Measurements from ENCODE around the gene MAML2. TPM values are rescaled to one million over a fixed set of nuclear protein-coding genes. Genes with fewer than 3 reads are reported as not detected.

Gene MAML2
- total and polyA plus RNA-seq, 2 experiments from 2014 or later: 4.7 to 15.3 TPM

GRCh38 chr11:96197103-96197502 is 145.9 kb downstream of the MAML2 start:
- WGBS (ENCODE audit: low lambda C conversion rate, missing lambda C conversion rate): 74% methylated on average over 1 of the region's 1 CpG
- Histone ChIP-seq H2AFZ (no peak overlapping the region), H3K27ac (no peak overlapping the region), H3K79me2 (peaks cover 34% of the 10 kb centered on the region), H3K9me3 (ENCODE audit: low read depth) (no peaks in the 10 kb centered on the region), H3K9me2 (replicated peaks; ENCODE audit: insufficient read depth) (no peaks in the 10 kb centered on the region), H3K27me3 (no peaks in the 10 kb centered on the region), H3K36me3 (replicated peaks; ENCODE audit: insufficient read depth, low read depth) (no peaks in the 10 kb centered on the region), H3K4me3 (no peak overlapping the region), H3K4me2 (no peak overlapping the region), H3K4me1 (ENCODE audit: insufficient read depth) (peaks cover 24% of the 10 kb centered on the region), H4K20me1 (ENCODE audit: insufficient read depth, poor library complexity, severe bottlenecking) (no peaks in the 10 kb centered on the region)
- no peak for DNase-seq (ENCODE audit: low spot score)
- TF ChIP-seq EZH2 (IDR thresholded peaks at IDR 0.05; ENCODE audit: borderline replicate concordance) (no peak), EZH2phosphoT487 (IDR thresholded peaks at IDR 0.05; ENCODE audit: low read depth, severe bottlenecking, unreplicated experiment) (no peak), CTCF (IDR thresholded peaks at IDR 0.05; ENCODE audit: poor library complexity) (no peak)

GRCh38 chr11:96196181-96196662 is 146.8 kb downstream of the MAML2 start:
- Histone ChIP-seq H3K4me1 (ENCODE audit: insufficient read depth) (peaks cover 24% of the 10 kb centered on the region), H3K9me3 (ENCODE audit: low read depth) (no peaks in the 10 kb centered on the region), H3K27me3 (no peaks in the 10 kb centered on the region), H3K36me3 (replicated peaks; ENCODE audit: insufficient read depth, low read depth) (no peaks in the 10 kb centered on the region), H4K20me1 (ENCODE audit: insufficient read depth, poor library complexity, severe bottlenecking) (no peaks in the 10 kb centered on the region), H3K4me3 (no peak overlapping the region), H3K27ac (no peak overlapping the region), H3K9me2 (replicated peaks; ENCODE audit: insufficient read depth) (no peaks in the 10 kb centered on the region), H2AFZ (no peak overlapping the region), H3K79me2 (peaks cover 34% of the 10 kb centered on the region), H3K4me2 (peak overlapping the region; percentile 5)
- 56% methylated on average over 7 of the region's 7 CpGs for WGBS (ENCODE audit: low lambda C conversion rate, missing lambda C conversion rate)
- no peak for TF ChIP-seq EZH2 (IDR thresholded peaks at IDR 0.05; ENCODE audit: borderline replicate concordance)
- no peak for TF ChIP-seq CTCF (IDR thresholded peaks at IDR 0.05; ENCODE audit: poor library complexity)
- TF ChIP-seq EZH2phosphoT487 (IDR thresholded peaks at IDR 0.05; ENCODE audit: low read depth, severe bottlenecking, unreplicated experiment): no peak
- DNase-seq (ENCODE audit: low spot score): no peak

GRCh38 chr11:96195671-96196070 is 147.3 kb downstream of the MAML2 start:
- Histone ChIP-seq H3K79me2 (peaks cover 36% of the 10 kb centered on the region), H3K4me1 (ENCODE audit: insufficient read depth) (peaks cover 21% of the 10 kb centered on the region)
- 76% methylated on average over 3 of the region's 3 CpGs for WGBS (ENCODE audit: low lambda C conversion rate, missing lambda C conversion rate)

More at GRCh38 chr11:96195671-96196070, 147.3 kb downstream of the MAML2 start:
- H2AFZ ChIP-seq: no peak overlapping the region
- peak overlapping the region; percentile 5 for H3K4me2 ChIP-seq
- H3K4me3 ChIP-seq: no peak overlapping the region
- no peaks in the 10 kb centered on the region for H3K27me3 ChIP-seq
- H4K20me1 ChIP-seq (ENCODE audit: insufficient read depth, poor library complexity, severe bottlenecking): no peaks in the 10 kb centered on the region
- TF ChIP-seq CTCF (IDR thresholded peaks at IDR 0.05; ENCODE audit: poor library complexity): no peak
- no peak for TF ChIP-seq EZH2phosphoT487 (IDR thresholded peaks at IDR 0.05; ENCODE audit: low read depth, severe bottlenecking, unreplicated experiment)
- TF ChIP-seq EZH2 (IDR thresholded peaks at IDR 0.05; ENCODE audit: borderline replicate concordance): no peak
- H3K9me2 ChIP-seq (replicated peaks; ENCODE audit: insufficient read depth): no peaks in the 10 kb centered on the region
- H3K36me3 ChIP-seq (replicated peaks; ENCODE audit: insufficient read depth, low read depth): no peaks in the 10 kb centered on the region
- DNase-seq (ENCODE audit: low spot score): no peak
- no peak overlapping the region for H3K27ac ChIP-seq
- no peaks in the 10 kb centered on the region for H3K9me3 ChIP-seq (ENCODE audit: low read depth)

Measured in hepatocyte (in vitro differentiated cells).